GM18505 (cell line): ENCODE measurements around the gene PTPN20.

Experiments used
- ATAC-seq: cut with Tn5 transposase; IDR thresholded peaks from one replicate; pipeline ENCODE4 v1.9.1; 2021; ENCODE audit not compliant: unreplicated experiment
- POLR2A ChIP-seq: IDR thresholded peaks from 4 replicates; pipeline ENCODE4 v1.6.1; 2011; ENCODE audit warnings: borderline replicate concordance; ENCODE audit not compliant: insufficient read depth, insufficient read length; ENCODE audit errors: extremely low read depth

PTPN20 gene

DNA sequence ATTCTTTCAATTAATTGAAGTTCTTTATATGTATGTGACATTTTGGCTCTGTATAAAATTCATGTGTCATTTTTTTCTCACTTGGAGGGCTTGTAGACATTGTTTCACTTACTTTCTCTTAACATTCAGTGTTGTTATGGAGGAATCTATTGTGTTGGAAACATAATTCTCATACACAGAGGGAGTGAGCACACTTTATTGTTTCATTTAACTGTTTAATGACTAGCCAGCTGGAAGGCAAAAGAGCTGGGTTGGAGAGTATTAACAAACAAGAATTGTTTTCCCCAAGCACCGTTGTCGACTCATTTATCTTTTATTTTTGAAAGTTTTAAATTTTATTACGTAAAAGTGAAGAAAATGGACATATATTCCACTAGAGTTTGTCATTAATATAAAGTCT lies 98.8 kb downstream of the PTPN20 start:
- TF ChIP-seq POLR2A, result no peak

DNA sequence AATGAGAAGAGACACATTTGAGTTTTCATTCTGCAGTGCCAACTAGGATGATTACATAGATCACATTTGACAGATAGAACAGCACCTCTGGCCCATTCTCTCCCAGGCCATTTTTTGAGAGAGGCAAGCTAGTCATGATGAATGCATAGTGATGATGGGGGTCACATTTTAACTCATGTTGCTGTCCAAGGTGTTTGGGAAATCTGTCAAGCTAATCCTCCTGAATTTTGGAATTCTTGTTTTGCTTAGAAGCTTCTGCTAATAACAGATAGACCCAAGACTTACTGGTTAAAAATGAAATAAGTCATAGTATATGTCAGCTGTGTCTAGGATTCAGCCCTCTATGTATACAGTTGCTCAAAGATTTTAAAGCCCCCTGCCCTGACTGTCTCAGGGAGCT lies 101.0 kb downstream of the PTPN20 start:
- no peak for ATAC-seq
- TF ChIP-seq POLR2A, result no peak

More for the DNA sequence above, 98.8 kb downstream of the PTPN20 start:
- no peak for ATAC-seq

GRCh38 chr10:47013507-47014154 lies 102.4 kb downstream of the PTPN20 start:
- ATAC-seq, result no peak
- TF ChIP-seq POLR2A, result no peak

DNA sequence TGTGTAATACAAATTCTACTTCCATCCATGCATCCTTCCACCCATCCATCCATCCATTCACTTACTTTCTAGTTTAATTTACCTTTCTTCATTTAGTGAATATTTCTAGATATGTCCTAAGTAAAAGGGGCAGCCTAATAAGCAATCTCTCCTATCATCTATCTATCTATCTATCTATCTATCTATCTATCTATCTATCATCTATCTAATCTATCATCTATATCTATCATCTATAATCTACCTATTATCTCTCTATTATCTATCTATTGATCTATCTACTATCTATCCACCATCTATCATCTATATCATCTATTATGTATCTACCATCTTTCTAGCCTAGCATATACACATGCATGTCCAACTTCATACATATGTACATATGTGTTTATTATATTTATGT lies 104.2 kb downstream of the PTPN20 start:
- TF ChIP-seq POLR2A, result no peak
- ATAC-seq, result no peak

GRCh38 chr10:47016564-47016963 lies 105.3 kb downstream of the PTPN20 start:
- no peak for TF ChIP-seq POLR2A
- ATAC-seq, result no peak

- ATAC-seq, result no peak
- TF ChIP-seq POLR2A, result no peak
These were observed 107.0 kb downstream of the PTPN20 start for GRCh38 chr10:47018026-47018735.

- no peak for TF ChIP-seq POLR2A
- ATAC-seq, result no peak
These were observed 108.2 kb downstream of the PTPN20 start for GRCh38 chr10:47019155-47020145.

- no peak for ATAC-seq
- no peak for TF ChIP-seq POLR2A
These were observed 109.2 kb downstream of the PTPN20 start for GRCh38 chr10:47020471-47020870.

- no peak for TF ChIP-seq POLR2A
- no peak for ATAC-seq
These were observed 110.6 kb downstream of the PTPN20 start for GRCh38 chr10:47021850-47022249.

DNA sequence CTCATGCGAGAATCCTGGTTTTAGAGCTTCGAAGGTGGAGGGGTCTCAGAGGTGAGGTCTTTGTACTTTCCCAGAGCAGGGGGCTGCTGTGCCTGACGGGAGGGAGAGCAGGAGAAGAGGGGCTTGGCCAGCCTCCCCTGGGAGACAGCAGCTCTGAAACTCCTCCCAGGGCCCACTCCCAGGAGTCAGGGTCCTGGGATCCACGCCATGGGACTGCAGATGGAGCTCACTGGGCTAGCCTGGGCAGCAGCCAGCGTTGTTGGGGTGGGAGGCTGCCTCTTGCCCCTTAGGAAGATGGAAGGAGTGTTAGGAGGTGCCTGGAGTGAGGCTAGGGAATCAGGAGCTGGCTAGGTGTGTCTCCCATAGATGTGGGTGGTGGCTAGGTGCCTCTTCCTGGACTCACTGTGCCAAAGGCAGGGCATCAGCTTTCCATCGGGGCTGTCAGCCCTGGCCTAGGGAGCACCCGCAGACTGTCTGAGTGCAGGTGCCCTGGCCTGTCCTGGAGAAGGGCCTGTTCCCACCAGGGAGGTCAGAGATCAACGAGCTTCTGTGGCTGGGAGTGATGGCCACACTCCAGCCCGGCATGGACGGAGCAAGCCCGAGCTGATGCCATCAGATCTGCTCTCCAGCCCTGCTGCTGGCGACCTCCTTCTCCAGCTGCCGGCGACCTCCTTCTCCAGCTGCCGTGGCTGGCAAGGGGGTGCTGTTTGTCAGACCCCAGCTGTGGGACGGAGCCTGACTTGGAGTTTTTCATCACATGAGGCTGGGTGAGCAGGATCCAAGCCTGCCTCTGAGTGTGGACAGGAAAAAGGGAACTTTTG lies 111.3 kb downstream of the PTPN20 start:
- no peak for ATAC-seq
- no peak for TF ChIP-seq POLR2A

DNA sequence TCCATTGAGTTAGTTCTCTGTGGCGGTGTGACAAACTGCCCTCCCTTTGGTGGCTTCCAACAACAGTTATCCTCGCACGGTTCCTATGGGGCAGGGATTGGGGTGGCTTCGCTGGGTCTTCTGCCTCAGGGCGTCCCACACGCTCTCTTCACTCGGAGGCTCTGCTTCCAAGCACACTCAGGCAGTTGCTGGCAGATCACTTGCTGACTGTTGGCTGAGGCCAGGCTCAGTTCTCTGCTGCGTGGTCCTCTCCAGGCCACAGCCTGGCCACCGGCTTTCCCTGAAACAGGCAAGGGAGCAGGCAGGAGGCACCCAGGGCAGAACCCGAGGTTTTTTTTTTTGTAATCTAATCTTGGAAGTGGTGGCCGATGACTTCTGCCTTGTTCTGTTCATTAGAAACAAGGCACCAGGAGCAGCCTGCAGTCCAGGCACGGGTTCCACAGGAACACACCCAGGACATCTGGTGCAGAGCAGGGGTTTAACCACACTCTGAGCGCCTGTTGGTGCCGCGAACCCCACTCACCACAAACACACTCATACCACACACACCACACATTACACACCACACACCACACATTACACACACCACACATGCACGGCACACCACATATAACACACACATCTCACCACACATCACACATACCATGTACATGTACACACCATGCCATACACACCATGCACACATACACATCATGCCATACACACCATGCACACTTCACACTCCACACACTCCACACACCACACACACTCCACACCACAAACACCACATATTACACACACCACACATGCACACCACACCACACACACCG lies 112.2 kb downstream of the PTPN20 start:
- ATAC-seq, result no peak
- no peak for TF ChIP-seq POLR2A

DNA sequence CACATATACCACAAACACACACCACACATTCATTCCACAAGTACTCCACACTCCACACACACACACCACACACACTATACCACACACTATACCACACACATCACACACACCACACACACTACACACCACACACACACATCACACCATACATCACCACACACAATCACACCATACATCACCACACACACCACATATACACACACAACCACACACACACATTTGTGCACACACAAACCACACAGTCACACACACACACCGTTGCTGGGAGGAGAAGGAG lies 112.8 kb downstream of the PTPN20 start:
- ATAC-seq, result no peak
- TF ChIP-seq POLR2A, result no peak

- peak; percentile 64 for ATAC-seq
- no peak for TF ChIP-seq POLR2A
These were observed 113.4 kb downstream of the PTPN20 start for GRCh38 chr10:47024399-47025252.
